HG02885 (cell line): ENCODE results near the gene LANCL1.

Source experiments
- ATAC-seq: cut with Tn5 transposase; IDR thresholded peaks from one replicate; pipeline ENCODE4 v1.9.1; 2021; ENCODE audit warnings: mild to moderate bottlenecking; ENCODE audit not compliant: unreplicated experiment, poor library complexity

The LANCL1 gene

GRCh38 chr2:210410542-210410941 is 66.0 kb downstream of the LANCL1 start:
- ATAC-seq: no peak

DNA sequence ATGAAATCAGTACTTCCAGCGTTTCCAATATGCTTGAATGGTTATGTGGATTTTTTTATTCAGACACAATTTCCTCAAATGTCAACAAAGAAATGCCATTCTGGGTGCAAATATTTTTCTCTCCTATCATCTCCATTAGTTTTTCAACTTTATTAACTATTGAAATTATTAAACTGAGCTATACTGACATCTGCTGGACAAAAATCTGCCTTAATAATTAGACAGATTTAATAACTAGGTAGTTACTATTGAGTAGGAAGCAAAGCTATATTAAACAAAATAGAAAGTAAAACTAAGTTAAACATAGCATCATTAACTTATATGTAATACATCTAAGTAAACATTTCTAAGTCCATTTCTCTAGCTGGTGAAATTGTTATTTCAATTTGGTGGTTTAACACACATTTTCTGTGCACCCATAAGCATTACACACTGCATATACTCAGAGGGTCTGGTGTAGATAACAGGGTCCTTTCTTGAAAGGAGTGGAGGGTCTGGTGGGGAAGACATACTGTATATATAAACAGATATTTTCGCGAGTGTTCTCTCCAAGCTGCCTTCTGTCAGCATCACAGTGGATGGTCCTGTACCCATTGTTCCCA is 77.0 kb downstream of the LANCL1 start:
- ATAC-seq: no peak

GRCh38 chr2:210392469-210392881 is 84.1 kb downstream of the LANCL1 start:
- ATAC-seq: no peak

- no peak for ATAC-seq
These were observed 86.7 kb downstream of the LANCL1 start for GRCh38 chr2:210389856-210390255.

- ATAC-seq: no peak
These were observed 88.4 kb downstream of the LANCL1 start for GRCh38 chr2:210388148-210388547.

DNA sequence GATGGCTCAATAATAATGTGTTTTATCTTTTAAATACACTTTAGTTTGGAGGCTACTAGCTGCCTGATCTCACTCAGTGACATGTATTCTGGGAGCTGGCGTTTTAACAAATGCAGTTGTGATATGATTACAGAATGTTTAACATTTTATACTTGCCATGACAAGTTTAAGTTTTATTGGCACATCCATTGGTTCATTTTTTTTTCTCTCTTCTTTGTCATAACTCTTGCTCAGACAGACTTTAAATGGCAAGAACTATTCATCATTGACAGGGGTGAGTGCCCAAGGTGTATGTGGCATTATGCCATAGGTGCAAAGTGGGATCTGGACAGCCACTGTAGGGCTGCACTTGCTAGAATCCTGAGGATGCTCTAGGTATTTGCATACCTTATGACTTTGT is 89.5 kb downstream of the LANCL1 start:
- no peak for ATAC-seq
